Measurements from ENCODE around the gene RASAL3.

DNA sequence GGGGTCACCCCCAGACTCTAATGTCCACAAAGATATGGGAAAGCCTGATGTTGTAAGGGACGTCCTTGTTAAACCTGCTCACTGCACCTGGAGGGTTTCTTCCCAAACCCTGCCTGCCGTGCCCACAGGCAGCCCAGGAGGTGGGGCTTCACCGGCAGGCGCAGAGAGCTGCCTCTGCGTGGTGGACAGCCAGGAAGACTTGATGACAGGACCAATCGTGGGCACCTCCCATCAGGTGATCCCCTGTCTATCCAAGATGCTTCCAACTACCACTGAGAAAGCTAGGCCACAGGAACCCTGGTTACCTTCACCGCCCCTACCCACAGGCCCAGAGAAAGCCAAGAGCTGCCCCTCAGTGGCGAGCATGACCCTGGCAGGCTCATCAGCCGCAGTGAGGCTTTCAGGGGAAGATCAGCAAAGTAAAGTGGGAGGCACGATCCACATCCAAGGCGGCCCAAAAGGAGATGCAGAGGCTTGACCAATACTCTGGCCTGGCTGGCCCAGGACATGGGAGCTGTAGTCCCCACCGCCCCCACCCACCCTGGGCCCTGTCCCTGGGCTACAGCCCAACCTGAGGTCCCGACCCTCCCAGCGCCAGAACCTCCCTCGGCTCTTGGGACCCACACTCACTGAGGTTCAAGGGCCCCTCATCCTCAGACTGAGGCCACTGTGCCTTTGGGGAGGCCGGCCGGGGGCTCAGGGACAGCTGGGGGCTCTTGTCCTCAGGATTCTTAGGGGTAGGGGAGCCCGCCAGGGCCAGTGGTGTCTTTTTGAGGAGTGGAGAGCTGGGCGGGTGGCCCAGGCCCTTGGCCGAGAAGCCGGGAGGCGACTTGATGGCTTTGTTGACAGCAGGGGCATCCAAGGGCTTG lies 35.2 kb downstream of the RASAL3 start:
- TF ChIP-seq, protein P1, sequence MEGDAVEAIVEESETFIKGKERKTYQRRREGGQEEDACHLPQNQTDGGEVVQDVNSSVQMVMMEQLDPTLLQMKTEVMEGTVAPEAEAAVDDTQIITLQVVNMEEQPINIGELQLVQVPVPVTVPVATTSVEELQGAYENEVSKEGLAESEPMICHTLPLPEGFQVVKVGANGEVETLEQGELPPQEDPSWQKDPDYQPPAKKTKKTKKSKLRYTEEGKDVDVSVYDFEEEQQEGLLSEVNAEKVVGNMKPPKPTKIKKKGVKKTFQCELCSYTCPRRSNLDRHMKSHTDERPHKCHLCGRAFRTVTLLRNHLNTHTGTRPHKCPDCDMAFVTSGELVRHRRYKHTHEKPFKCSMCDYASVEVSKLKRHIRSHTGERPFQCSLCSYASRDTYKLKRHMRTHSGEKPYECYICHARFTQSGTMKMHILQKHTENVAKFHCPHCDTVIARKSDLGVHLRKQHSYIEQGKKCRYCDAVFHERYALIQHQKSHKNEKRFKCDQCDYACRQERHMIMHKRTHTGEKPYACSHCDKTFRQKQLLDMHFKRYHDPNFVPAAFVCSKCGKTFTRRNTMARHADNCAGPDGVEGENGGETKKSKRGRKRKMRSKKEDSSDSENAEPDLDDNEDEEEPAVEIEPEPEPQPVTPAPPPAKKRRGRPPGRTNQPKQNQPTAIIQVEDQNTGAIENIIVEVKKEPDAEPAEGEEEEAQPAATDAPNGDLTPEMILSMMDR (IDR thresholded peaks at IDR 0.05 in 2 of 3, conservative IDR thresholded peaks at IDR 0.05 in 1 of 3; ENCODE audit: borderline replicate concordance in 1 of 3, insufficient read depth in 1 of 3, low read depth in 2 of 3, low read length in 2 of 3): no peak
- TF ChIP-seq RAD21 (IDR thresholded peaks at IDR 0.05; ENCODE audit: low read depth): no peak
- no peak for TF ChIP-seq POLR2A (IDR thresholded peaks at IDR 0.05; ENCODE audit: borderline replicate concordance, extremely low read depth, insufficient read depth, insufficient read length)
- no peak for TF ChIP-seq ZNF274 (IDR thresholded peaks at IDR 0.05; ENCODE audit: low read depth, low read length)
- TF ChIP-seq SRF (IDR thresholded peaks at IDR 0.05; ENCODE audit: low read depth): no peak
- no peak for TF ChIP-seq SP1 (IDR thresholded peaks at IDR 0.05; ENCODE audit: low read depth)
- no peak for TF ChIP-seq EGR1 (IDR thresholded peaks at IDR 0.05; ENCODE audit: low read depth)
- TF ChIP-seq, protein P2, sequence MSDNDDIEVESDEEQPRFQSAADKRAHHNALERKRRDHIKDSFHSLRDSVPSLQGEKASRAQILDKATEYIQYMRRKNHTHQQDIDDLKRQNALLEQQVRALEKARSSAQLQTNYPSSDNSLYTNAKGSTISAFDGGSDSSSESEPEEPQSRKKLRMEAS (IDR thresholded peaks at IDR 0.05): no peak
